Left ventricle myocardium superior (tissue), 1 donor: Measurements from ENCODE around the gene TXNRD2. TPM values are rescaled to one million over a fixed set of nuclear protein-coding genes. Genes with fewer than 3 reads are reported as not detected.
"Not testable (repeated sequence)": the region's sequence is repeated elsewhere in the genome, so short reads cannot be mapped to it uniquely, and the experiment has no call there.

Experiments
- ATAC-seq: fragments of 200-7000 bp; cut with Tn5 transposase; one replicate; pipeline ENCODE4 v1.9.1; 2020; ENCODE audit warnings: mild to moderate bottlenecking, moderate library complexity
- DNase-seq: peaks from one replicate; pipeline ENCODE4 v3.0.0-alpha.2; 2020
- intact Hi-C: fragments of 100-400 bp; cut with micrococcal nuclease; formaldehyde crosslinking; loops from one replicate; pipeline ENCODE4 v1.11.0; 2022
- total RNA-seq: library from RNA; stranded (reverse); fragmentation: NEBNext Ultra II Directional; extraction: Animal tissue kit (Norgen Biotek cat#: 25700); gene quantifications from one replicate; pipeline ENCODE4 v1.2.1, GENCODE V29; 2021
- donor health status: DM: no; HTN: yes; CAD: no; lungs with severe emphysema.

The TXNRD2 gene
- total RNA-seq, 1 donor from 2014 or later: 42.4 TPM

DNA sequence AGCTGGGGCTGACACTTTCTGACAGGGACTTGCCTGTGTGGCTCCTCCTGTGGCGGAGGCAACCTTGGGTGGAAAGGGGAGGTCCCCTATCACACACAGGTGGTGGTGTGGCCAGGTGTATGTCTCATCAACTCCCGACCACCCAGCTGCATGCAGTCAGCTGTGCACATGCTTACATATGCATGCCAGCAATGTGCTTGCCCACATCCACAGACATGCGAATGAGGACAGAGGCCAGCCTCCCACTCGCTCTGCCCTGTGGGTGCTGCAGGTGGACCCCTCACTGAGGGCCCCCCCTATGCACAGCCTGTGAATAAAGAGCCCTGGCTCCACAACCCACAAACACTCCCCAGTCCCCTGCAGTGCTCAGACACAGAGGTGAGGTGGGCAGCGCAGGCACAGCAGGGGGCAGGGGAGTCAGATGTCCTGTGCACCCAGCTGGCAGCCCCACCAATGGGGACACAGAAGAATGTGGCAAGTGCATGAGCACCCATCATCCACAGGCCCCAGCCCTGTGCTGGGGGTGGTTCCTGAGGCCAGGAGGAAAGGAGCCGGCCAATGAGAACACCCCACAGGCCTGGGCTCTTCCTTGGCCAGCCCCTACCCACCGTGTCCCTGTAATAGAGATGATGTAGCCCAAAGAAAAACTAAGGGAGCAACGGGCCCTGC, 96.4 kb downstream of the TXNRD2 start:
- ATAC-seq: no peak

DNA sequence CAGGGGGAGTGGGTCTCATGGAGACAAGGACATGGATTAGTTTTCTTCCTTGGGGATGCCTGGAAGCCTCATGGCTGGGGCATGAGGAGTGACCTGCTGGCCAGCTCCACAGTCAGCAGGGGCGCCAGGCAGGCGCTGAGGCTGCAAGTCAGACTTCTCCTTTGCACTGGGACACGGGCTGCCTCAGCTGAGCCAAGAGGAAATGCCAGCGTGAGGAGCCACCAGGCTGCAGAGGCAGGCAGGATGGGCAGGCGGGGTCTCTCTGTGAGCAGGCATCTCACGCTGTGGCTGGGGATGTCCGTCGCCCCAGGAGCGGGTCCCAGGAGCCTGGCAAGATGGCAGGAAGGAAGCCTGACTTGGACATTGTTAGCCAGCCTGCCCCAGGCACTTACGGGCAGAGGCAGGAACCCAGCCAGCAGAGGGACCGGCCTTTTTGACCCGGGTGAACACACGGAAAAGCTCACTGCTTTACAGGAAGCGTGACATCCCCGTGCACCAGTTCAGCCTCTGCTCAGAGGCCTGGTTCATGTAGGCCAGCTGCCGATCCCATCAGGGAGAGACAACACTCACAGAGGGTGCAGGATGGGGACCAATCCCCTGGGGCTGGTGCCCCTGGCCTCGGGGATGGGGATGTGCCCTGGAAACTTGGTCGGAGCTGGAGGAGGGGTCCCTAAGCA, 97.1 kb downstream of the TXNRD2 start:
- intact Hi-C loops: no loop called here
- ATAC-seq (peak; percentile 69), DNase-seq (peak; percentile 68)

More for the DNA sequence above, 96.4 kb downstream of the TXNRD2 start:
- intact Hi-C loops: no loop called here
- DNase-seq: no peak

DNA sequence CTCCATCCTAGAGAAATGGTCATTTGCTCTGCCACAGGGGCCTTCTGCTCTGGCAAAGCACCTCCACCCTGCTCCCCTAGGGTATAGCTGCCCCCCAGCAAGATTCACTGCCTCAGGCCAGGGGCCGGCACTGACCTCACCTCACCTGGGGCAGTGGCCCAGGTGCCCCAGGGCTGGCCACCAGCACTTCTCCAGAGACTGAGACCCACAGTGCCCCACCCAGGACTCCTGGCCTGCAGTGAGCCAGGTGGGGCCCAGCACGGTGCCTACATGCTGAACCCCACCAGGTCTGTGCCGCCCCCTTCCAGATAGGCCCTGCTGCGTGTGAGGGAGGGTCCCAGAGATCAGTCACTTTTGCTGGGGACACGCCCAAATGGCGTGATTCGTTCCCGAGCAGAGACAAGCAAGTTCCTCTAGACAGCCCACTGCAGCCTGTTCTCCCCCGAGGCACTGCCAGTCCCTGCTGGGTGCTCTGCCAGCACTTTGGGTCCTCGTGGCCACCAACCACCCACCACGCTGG, 97.7 kb downstream of the TXNRD2 start:
- ATAC-seq: peak; percentile 18
- DNase-seq: no peak
- intact Hi-C loops: no loop called here

DNA sequence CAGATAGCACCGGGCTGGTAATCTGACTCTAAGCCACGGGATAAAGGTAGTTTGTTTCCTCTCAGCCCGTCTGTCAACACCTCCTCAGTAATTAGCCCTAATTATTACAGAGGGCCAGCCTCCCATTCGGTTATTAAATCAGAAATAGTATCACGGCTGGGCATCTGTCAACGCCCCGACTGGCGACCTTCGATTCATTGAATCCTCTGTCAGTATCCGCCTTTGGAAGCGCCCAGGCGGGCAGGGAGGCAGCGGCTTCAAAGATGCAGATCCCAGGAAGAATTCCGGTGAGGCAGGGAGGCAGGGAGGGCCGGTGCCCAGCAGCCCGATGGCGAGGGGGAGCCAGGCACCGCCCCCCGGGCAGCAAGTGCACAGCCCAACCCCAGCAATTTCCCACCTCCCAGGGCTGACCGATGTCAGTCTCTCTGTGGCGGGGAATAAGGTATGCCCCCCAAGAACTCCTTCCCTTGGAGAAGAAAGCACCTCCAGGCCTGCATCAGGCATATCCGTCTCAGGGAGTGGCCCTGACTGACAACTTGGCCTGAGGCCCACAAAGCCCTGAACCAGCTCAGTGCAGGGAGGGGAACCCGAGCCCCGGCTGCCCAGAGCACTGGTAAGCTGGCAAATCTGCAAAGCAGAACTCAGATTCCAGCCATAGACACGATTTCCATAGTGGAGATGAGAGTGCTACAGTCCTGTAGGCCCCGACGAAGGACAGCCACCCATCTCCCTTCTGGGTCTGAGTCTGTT, 98.3 kb downstream of the TXNRD2 start:
- no peak for DNase-seq

DNA sequence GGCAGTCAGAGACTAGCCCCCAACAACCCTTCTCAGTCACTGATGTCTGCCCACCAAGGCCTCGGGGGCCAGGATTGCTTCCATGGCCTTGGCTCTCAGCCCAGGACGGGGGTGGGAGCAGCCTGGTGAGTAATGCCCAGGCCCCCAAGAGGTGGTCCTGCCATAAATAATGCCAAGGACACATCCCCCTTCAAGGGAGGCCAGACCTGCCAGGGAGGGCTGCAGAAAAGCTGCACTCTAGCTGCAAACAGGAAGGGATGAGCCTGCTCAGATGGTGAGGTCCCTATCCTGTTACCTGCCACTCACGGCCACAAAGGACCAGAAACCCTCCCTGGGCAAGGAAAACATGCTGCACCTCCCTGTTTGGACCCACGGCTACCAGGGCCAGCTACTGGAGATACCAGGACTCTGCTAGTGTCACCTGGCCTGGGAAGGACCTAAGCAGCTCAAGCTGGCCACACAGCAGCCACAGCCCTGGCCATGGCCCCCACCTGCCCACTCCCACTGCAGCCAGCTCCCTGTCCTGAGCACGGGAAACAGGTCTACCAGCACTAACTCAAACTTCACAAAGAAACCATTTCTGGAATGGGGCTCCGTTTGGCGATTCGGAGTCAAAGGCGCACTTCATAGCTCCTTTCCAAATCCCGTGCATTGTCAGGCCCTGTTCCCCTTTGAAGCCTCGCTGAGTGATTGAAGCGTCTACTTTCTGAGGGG, 99.1 kb downstream of the TXNRD2 start:
- ATAC-seq (peak; percentile 17), DNase-seq (no peak)
- intact Hi-C loops: no loop called here

More for the DNA sequence above, 98.3 kb downstream of the TXNRD2 start:
- intact Hi-C loops: no loop called here
- peak; percentile 10 for ATAC-seq

DNA sequence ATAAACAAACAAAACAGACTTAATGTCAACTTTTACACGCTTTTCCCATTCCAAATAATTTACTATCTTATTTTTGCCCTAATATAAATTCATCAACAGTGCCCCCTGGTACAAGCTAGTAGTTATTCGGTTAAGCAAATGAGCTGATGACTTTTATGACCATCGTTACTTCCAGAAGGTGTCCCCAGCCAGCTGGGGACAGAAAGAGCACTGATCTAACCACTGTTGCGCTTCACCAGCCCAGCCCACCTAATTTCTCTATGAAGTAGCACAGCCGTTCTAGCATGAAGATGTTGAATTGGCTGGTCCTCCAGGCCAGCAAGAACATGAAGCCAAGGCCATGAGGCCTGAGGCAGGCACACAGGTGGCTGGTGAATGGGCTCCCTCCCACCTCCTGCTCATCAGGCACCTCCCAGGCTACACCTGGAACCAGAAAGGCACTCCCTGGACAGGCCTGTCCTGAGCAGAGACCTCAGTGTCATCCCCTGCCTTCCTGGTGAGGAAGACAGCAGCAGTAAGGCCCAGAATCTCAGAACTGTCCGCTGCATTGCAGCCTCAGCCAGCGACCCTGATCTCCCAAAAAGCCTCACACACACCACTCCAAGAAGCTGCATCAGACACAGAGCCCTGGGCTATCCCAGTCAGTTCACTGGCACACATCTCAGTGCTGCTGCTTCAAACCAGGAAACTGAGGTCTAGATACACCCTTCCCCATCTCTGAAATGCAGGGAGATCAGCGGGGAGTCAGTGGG, 99.8 kb downstream of the TXNRD2 start:
- DNase-seq: no peak
- intact Hi-C loops: no loop called here
- no peak for ATAC-seq

DNA sequence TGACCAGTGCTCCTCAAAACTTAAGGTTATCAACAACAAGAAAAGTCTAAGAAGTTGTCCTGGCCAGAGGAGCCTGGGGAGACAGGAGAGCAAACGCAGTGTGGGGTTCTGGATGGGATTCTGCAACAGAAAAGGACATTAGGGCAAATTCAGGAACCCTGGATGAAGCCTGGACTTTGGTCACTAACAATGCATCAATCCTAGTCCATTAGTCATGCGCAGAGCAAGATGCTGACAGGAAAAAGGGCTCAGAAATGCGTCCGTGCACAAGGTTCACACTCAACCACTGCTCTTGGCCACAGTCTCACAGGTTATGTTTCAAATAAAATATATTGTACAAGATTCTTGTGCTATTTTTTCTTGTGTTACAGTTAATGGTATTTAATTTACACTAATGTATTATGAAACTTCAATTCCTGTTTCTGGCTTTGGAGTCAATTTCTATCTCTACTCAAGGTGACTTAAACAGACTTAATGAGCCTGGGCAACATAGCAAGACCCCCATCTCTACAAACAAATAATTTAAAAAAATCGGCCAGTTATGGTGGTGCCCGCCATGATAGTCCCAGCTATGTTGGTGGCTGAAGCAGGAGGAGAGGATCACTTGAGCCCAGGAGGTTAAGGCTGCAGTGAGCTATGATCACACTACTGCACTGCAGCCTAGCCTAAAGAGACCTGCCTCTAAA, 100.5 kb downstream of the TXNRD2 start:
- ATAC-seq (no peak), DNase-seq (no peak)
- intact Hi-C loops: no loop called here

DNA sequence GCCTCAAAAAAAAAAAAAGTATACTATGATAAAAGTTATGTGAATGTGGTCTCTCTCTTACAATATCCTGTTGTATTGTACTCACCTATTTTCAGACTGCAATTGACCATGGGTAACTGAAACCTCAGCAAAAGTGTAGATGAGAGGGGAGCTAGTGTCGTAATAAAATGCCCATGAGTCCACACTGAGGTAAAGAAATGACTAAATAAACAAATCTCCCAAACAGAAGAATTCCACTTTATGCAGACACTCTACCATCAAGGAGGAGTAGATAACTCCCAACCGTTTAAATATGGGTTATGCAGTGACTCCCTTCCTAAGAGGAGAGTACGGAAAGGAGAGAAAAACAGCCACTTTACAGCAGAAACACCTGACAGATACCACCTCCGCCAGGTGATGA, 101.6 kb downstream of the TXNRD2 start:
- intact Hi-C loops: no loop called here
- DNase-seq: no peak
- no peak for ATAC-seq

DNA sequence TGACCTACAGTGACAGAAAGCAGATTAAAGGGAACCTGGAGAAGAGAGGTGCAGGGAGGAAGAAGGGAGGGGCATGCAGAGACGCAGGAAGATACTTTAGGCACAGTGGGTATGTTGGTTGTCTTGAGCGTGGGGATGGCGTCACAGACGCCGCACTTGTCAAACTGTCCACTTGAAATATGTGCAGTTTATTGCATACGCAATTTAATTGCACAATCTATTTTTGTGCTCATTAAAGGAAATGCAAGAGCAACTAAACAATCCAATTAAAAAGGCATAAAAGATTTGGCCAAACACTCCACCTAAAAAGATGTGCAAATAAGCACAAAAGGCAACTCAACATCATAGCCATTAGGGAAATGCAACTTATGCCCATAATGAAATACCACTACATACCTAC, 103.7 kb downstream of the TXNRD2 start:
- intact Hi-C loops: no loop called here
- no peak for DNase-seq
- ATAC-seq: no peak

DNA sequence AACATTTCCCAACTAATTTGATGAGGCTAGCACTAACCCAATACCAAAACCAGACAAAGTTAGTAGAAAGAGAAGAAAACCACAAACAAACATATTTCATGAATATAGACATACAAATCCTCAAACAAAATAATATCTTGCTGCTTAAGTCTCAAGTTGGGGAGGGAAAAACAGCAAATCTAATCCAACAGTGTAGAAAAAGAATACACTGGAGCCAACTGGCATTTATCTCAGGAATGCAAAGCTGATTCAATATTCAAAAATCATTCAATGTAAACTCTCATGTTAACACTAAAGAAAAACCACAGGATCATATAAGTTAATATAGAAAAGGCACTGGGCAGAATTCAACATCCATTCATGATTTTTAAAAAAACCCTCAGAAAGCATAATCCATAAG, 105.1 kb downstream of the TXNRD2 start:
- DNase-seq (no peak), ATAC-seq (no peak)
- intact Hi-C loops: no loop called here

DNA sequence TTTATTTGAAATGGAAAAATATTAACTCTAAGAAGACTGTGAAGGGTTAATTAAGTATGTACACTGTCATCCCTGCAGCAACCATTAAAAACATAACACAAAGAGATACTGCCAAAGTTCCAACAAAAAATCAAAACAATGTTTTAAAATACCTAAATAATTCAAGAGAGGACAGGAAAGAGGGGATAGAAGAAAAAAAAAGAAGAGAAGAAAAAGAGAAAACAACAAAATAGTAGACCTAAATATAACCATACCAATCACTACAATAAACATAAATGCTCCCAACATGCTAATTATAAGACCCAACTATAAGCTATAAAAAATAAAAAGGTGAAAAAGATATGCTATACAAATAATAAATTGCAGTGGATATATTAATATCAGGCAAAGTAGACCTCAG, 107.0 kb downstream of the TXNRD2 start:
- intact Hi-C loops: no loop called here
- ATAC-seq: no peak
- no peak for DNase-seq

DNA sequence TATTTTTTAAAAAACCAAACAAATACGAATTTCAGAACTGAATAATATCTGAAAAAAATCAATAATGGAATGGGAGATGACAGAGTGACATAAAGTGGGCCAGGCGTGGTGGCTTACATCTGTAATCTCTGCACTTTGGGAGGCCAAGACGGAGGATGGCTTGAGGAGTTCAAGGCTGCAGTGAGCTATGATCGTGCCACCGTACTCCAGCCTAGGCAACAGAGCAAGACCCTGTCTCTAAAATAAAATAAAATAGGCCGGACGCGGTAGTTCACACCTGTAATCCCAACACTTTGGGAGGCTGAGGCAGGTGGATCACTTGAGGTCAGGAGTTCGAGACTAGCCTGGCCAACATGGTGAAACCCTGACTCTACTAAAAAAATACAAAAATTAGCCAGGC, 108.3 kb downstream of the TXNRD2 start:
- ATAC-seq, intact Hi-C loops, DNase-seq: not testable (repeated sequence)

DNA sequence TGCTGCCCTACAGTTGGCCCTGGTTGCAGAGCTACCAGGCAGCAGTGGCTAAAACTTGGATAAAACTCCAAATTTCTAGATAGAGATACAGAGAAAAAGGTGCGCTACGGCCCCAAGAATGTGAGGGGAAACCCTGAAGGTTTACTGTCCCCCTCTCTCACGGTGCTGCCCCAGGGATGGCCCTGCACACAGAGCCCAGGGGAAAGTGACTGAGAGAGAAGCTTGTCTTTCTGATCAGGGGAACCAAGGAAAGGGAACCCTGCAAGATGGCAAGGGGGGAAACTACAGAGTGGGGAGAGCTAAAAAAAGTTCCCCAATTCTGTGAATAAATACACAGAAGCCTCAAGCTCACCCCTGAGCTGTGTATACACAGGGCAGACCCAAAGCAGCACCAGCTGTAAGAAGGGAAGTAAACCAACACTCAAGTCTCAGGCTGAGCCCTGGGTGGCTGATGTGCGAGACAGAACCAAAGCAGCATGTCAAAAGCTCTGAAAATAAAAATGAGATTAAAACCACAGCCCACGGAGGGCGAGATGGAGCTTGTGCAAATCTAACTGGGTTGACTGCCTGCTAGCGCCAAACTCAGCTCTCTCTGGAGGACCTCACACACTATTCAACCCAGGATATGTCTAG, 109.0 kb downstream of the TXNRD2 start:
- DNase-seq (no peak), ATAC-seq (no peak)
- intact Hi-C loops: no loop called here

DNA sequence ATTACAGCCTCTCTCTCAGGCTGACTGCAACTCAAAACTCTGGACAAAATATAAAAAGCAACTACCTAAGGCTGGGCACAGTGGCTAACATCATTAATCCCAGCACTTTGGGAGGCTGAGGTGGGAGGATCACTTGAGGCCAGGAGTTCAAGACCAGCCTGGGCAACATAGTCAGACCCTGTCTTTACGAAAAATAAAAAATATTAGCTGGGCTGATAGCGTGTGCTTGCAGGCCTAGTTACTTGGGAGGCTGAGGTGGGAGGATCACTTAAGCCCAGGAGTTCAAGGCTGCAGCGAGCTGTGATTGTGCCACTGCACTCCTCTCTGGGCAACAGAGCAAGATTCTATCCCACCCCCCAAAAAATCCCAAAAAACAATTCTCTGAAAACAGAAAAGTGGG, 109.6 kb downstream of the TXNRD2 start:
- DNase-seq, intact Hi-C loops, ATAC-seq: not testable (repeated sequence)

DNA sequence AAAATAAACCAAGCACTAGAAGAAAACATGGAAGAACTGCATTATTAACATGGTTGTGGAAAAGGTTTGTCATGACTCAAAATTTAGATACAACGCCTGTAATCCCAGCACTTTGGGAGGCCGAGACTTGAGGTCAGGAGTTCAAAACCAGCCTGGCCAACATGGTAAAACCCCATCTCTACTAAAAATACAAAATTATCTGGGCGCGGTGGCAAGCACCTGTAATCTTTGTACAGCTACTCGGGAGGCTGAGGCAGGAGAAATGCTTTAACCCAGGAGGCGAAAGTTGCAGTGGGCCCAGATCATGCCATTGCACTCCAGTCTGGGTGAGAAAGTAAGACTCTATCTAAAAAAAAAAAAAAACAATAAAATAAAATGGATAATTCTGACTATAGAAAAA, 110.6 kb downstream of the TXNRD2 start:
- intact Hi-C loops: no loop called here
- ATAC-seq (no peak), DNase-seq (no peak)

DNA sequence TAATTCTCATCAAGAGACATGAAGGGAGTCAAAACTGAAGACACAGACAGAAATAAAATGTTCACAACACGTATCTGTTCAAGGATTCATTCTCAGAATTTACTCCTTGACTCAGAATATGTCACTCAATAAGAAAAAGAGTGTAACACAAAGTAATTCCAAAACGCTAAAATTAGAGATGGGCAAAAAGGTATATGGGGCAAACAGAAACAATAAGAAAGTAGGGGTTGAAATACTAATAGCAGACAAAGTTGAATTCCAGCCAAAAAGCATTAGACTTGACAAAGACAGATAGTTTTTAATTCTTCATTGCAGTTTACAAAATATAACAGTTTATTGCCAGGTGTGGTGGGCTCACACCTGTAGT, 113.6 kb downstream of the TXNRD2 start:
- DNase-seq (no peak), ATAC-seq (no peak)
- intact Hi-C loops: no loop called here

DNA sequence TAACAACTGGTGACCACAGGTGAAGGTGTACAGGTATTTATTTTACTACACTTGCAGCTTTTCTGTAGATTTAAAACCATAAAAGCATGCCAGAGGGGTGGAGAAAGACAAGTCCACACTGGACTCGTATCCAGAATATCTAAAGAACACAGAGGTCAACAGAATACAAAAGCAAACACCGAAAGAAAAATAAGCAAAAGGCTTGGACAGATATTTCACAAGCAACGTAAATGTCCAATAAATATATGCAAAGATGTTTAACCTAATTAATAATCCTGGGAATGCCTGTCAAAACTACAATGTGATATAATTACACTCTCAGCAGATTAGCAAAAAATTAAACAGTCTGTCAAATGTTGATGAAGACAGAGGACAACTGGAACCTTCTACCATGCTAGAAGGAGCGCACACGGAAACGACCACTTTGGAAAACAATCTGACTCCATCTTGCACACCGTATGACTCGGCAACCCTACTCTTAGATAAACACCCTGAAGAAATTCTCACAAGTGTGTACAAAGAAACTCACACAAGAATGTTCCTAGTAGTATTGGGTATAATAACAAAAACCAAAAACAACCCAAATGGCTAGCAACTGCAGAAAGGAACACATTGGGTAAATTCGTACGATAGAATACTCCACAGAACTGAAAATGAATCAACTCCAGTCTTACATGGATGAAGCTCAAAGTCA, 114.1 kb downstream of the TXNRD2 start:
- intact Hi-C loops: no loop called here
- ATAC-seq: no peak
- DNase-seq: no peak
